Sigmoid colon (tissue), 7 donors: Measurements from ENCODE around the gene TOM1. TPM values are rescaled to one million over a fixed set of nuclear protein-coding genes. Genes with fewer than 3 reads are reported as not detected.

ENCODE experiments used
- DNase-seq: peaks from one replicate; pipeline ENCODE4 v3.0.0-alpha.2; 2019
- H3K27ac ChIP-seq, 4 donors: fragments of 200-600 bp; sonication (generic); one replicate each; pipeline ENCODE4 v1.5.1; 2016 to 2019; ENCODE audit warnings: mild to moderate bottlenecking in 1 of 4
- H3K27me3 ChIP-seq, 3 donors: fragments of 200-600 bp; sonication (generic); one replicate each; pipeline ENCODE4 v1.5.1; 2019; ENCODE audit warnings: mild to moderate bottlenecking in 1 of 3
- H3K36me3 ChIP-seq, 4 donors: fragments of 200-600 bp; sonication (generic); one replicate each; pipeline ENCODE4 v1.5.1; 2016 to 2019
- H3K4me1 ChIP-seq, 4 donors: fragments of 200-600 bp; sonication (generic); one replicate each; pipeline ENCODE4 v1.5.1; 2017 to 2019
- H3K4me3 ChIP-seq, 4 donors: fragments of 200-600 bp; sonication (generic); one replicate each; pipeline ENCODE4 v1.5.1; 2017 to 2019; ENCODE audit warnings: mild to moderate bottlenecking in 2 of 4, moderate library complexity in 1 of 4
- H3K9me3 ChIP-seq, 4 donors: fragments of 200-600 bp in 3 of 4; sonication (generic) in 3 of 4; one replicate each; pipeline versions ENCODE4 v1.5.1 to v1.6.1; 2013 to 2019
- EP300 ChIP-seq, 4 donors: sonication (generic); formaldehyde crosslinking; IDR thresholded peaks; one replicate each; pipeline ENCODE4 v1.6.1; 2017; ENCODE audit warnings: antibody characterized with exemption in 4 of 4
- POLR2A ChIP-seq, 2 donors: fragments of 450-650 bp; IDR thresholded peaks; one replicate each; pipeline ENCODE4 v1.6.1; 2016; ENCODE audit warnings: antibody characterized with exemption in 2 of 2, mild to moderate bottlenecking in 2 of 2, moderate library complexity in 2 of 2
- POLR2AphosphoS5 ChIP-seq, 4 donors: sonication (generic); formaldehyde crosslinking; IDR thresholded peaks; one replicate each; pipeline ENCODE4 v1.6.1; 2017; ENCODE audit warnings: antibody characterized with exemption in 4 of 4
- whole genome bisulfite sequencing, 2 donors: extraction: QIAGEN DNeasy Blood & Tissue Kit; methylation state at CpG; one replicate each; pipeline ENCODE4 v1.1.7; 2013; 5-methylcytosine and 5-hydroxymethylcytosine counted together
- intact Hi-C: fragments of 100-400 bp; cut with DNase I; formaldehyde crosslinking; loops from one replicate; pipeline ENCODE4 v1.15.1; 2023
- polyA plus RNA-seq, 3 donors: library from polyadenylated mRNA; stranded (reverse); fragments of 200-250 nt; gene quantifications; one replicate each; pipeline ENCODE4 v1.2.3, GENCODE V29; 2013
- total RNA-seq, 4 donors: library from RNA; depleted of rRNA; stranded (reverse); fragments of >200 nt; gene quantifications; one replicate each; pipeline ENCODE4 v1.1.0, GENCODE V29; 2016
- TF ChIP-seq, protein P1 (sequence below), 4 experiments: fragments of 450-650 bp in 3 of 4; fragments of 200-600 bp in 1 of 4; IDR thresholded peaks; one replicate each; pipeline ENCODE4 v1.5.1; 2016 to 2019; ENCODE audit warnings: antibody characterized with exemption in 4 of 4, mild to moderate bottlenecking in 3 of 4, moderate library complexity in 2 of 4
- donor health status: healthy with polysubstance abuse.
- donor health status: Bipolar disorder and iron deficiency.
- donor health status: healthy.

Gene TOM1
- total and polyA plus RNA-seq, 7 donors = 32.5 to 66.5 (median 50.8) TPM

DNA sequence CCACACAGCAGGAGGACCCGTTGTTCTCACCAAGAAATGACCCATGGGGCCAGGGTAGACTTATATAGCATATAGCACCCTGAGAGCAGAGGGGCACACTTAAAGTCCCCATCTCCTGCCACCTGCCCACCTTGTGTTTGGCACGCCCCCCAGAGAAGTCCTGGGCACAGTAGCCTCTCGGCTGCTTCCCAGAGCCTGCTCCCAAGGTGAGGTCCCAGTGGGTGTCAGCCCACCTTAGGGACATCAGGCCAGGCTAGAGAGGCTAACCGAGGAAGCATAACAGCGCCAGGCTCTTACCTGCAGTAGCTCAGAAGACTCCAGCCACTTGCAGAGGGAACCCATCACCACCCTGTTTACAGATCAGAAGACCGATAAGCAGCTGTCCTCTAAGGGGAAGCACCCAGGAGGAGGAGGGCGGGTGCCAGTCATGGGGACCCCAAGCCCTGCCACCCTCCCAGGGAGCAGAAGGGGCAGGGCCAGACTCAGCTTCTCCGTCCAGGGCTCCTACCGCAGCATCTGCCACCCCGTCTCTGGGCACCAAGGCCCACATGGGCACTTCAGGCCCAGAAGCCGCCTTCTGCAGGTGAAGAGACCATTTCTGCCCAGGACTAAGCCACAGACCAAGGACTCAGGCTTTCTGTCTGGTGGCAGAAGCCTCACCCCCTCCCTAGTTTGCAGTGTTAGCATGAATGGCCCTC, 46.3 kb downstream of the TOM1 start:
- H3K27ac ChIP-seq = no peak overlapping the region
- H3K27me3 ChIP-seq = no peaks in the 10 kb centered on the region
- 95 to 96% methylated on average over 11 of the region's 11 CpGs for WGBS, 2 donors
- DNase-seq = no peak
- H3K4me3 ChIP-seq = no peak overlapping the region
- no peaks in the 10 kb centered on the region for H3K9me3 ChIP-seq
- peaks cover 13 to 74% (median 26%) of the 10 kb centered on the region in 4 donors for H3K36me3 ChIP-seq
- peaks cover 0 to 18% (median 14%) of the 10 kb centered on the region in 4 donors for H3K4me1 ChIP-seq
- intact Hi-C loops = no loop called here
- TF ChIP-seq, protein P1, sequence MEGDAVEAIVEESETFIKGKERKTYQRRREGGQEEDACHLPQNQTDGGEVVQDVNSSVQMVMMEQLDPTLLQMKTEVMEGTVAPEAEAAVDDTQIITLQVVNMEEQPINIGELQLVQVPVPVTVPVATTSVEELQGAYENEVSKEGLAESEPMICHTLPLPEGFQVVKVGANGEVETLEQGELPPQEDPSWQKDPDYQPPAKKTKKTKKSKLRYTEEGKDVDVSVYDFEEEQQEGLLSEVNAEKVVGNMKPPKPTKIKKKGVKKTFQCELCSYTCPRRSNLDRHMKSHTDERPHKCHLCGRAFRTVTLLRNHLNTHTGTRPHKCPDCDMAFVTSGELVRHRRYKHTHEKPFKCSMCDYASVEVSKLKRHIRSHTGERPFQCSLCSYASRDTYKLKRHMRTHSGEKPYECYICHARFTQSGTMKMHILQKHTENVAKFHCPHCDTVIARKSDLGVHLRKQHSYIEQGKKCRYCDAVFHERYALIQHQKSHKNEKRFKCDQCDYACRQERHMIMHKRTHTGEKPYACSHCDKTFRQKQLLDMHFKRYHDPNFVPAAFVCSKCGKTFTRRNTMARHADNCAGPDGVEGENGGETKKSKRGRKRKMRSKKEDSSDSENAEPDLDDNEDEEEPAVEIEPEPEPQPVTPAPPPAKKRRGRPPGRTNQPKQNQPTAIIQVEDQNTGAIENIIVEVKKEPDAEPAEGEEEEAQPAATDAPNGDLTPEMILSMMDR (IDR thresholded peaks at IDR 0.05) = no peak
- TF ChIP-seq POLR2AphosphoS5 (IDR thresholded peaks at IDR 0.05) (no peak), EP300 (IDR thresholded peaks at IDR 0.05) (no peak), POLR2A (IDR thresholded peaks at IDR 0.05) (no peak)

DNA sequence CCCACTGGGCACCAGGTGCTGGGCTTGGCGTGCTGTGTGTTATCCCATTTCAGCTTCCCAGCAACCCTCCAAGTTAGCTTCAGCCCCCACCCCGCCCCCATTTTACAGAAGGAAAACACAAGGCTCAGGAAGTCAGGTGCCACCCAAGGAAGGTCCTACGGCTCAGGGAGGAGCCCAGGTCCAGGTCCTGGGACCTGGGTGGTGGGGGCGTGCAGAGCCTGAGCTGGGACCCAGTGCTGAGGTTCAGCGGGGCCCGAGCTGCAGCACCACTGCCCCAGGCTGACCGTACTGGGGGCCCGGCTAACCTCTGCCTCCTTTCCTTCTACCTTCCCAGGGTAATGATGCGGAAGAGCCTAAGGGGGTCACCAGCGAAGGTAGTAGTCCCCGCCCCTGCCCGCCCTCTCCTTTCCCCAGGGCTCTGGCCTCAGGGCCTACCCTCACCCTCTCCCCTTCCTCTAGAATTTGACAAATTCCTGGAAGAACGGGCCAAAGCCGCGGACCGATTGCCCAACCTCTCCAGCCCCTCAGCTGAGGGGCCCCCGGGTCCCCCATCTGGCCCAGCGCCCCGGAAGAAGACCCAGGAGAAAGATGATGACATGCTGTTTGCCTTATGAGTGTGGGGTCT, 47.0 kb downstream of the TOM1 start:
- H3K9me3 ChIP-seq = no peaks in the 10 kb centered on the region
- intact Hi-C loops = no loop called here
- WGBS, 2 donors = 93% methylated on average over 19 of the region's 19 CpGs

DNA sequence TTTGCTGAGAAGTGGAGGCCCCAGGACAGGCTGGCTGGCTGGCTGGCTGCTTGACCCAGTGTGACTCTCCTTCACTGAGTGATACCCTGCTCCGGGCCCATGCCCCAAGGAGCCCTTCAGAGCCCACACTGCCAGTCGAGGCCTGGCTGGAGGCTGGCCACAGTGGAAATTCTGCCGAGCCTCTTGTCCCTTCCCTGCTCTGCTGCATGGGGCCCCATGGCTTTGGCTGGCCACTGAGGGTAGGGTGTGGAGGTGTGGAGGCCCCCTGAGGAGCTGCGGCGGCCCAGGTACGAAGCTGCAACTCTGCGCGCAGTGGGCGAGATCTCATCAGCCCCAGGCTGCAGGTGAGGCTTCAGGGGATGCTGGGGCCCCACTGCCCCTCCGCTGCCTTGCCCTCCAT, 47.8 kb downstream of the TOM1 start:
- H3K27me3 ChIP-seq = no peaks in the 10 kb centered on the region
- H3K4me1 ChIP-seq = peaks cover 6 to 31% (median 25%) of the 10 kb centered on the region in 4 donors
- H3K9me3 ChIP-seq = no peaks in the 10 kb centered on the region
- H3K4me3 ChIP-seq = no peak overlapping the region
- DNase-seq = no peak
- TF ChIP-seq POLR2A (IDR thresholded peaks at IDR 0.05) = no peak
- no peak for TF ChIP-seq EP300 (IDR thresholded peaks at IDR 0.05)
- no peak for TF ChIP-seq POLR2AphosphoS5 (IDR thresholded peaks at IDR 0.05)
- TF ChIP-seq, protein P1 (IDR thresholded peaks at IDR 0.05) = no peak
- H3K36me3 ChIP-seq = peaks cover 7 to 59% (median 18%) of the 10 kb centered on the region in 4 donors
- no peak overlapping the region for H3K27ac ChIP-seq
- WGBS, 2 donors = 92 to 95% methylated on average over 10 of the region's 10 CpGs
- intact Hi-C loops = no loop called here

More for the DNA sequence above, 47.0 kb downstream of the TOM1 start:
- H3K27ac ChIP-seq = no peak overlapping the region
- H3K36me3 ChIP-seq = peaks cover 7 to 67% (median 21%) of the 10 kb centered on the region in 4 donors
- no peak for DNase-seq
- TF ChIP-seq, protein P1 (IDR thresholded peaks at IDR 0.05) = no peak
- TF ChIP-seq POLR2AphosphoS5 (IDR thresholded peaks at IDR 0.05) (no peak), POLR2A (IDR thresholded peaks at IDR 0.05) (no peak), EP300 (IDR thresholded peaks at IDR 0.05) (no peak)
- no peak overlapping the region for H3K4me3 ChIP-seq
- peaks cover 6 to 24% (median 20%) of the 10 kb centered on the region in 4 donors for H3K4me1 ChIP-seq
- no peaks in the 10 kb centered on the region for H3K27me3 ChIP-seq

DNA sequence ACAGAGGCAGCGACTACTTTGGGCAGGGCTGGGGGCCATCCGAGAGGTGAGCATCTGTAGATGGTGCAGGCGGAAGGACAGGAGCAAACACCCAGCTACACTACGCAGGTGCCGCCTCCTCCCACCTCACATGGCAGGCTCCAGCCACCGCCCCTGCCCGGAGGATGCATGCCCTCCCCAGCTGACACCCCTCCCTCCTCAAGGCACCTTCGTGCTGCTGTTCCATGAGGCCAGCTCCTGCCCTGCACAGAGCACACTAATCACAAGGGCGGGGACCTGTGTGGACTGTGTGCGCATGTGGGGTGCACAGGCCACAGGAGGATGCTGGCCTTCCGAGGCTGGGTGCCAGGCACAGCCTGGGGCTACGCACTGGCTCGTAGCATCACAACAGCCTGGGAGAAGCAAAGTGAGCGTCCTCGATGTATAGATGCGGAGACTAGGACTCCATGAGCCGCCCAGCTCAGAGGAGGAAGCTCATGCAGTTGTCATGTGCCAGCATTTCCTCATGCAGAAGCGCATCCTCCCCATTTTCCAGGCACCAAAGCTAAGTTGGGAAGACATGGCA, 48.4 kb downstream of the TOM1 start:
- H3K36me3 ChIP-seq = peaks cover 7 to 53% (median 16%) of the 10 kb centered on the region in 4 donors
- H3K27ac ChIP-seq = no peak overlapping the region
- intact Hi-C loops = no loop called here
- WGBS, 2 donors = 88 to 93% methylated on average over 18 of the region's 18 CpGs
- H3K4me1 ChIP-seq = peaks cover 6 to 38% (median 25%) of the 10 kb centered on the region in 4 donors
- H3K4me3 ChIP-seq = no peak overlapping the region
- no peaks in the 10 kb centered on the region for H3K9me3 ChIP-seq
- no peaks in the 10 kb centered on the region for H3K27me3 ChIP-seq
- TF ChIP-seq POLR2A (IDR thresholded peaks at IDR 0.05) (no peak), EP300 (IDR thresholded peaks at IDR 0.05) (no peak), POLR2AphosphoS5 (IDR thresholded peaks at IDR 0.05) (no peak)
- TF ChIP-seq, protein P1 (IDR thresholded peaks at IDR 0.05) = no peak
- DNase-seq = no peak
